Testis (tissue), 5 donors: ENCODE measurements around the gene ASF1B. TPM values are rescaled to one million over a fixed set of nuclear protein-coding genes. Genes with fewer than 3 reads are reported as not detected.
"Not testable (repeated sequence)": the region's sequence is repeated elsewhere in the genome, so short reads cannot be mapped to it uniquely, and the experiment has no call there.

Experiments used
- DNase-seq: peaks from one replicate; pipeline ENCODE4 v3.0.0-alpha.2; 2019
- H3K27ac ChIP-seq, 2 donors: fragments of 200-600 bp; sonication (generic); one replicate each; pipeline ENCODE4 v1.5.1; 2019
- H3K27me3 ChIP-seq: fragments of 200-600 bp; sonication (generic); one replicate; pipeline ENCODE4 v1.5.1; 2019
- H3K36me3 ChIP-seq: fragments of 200-600 bp; sonication (generic); one replicate; pipeline ENCODE4 v1.5.1; 2017; ENCODE audit warnings: low read depth; ENCODE audit errors: missing control alignments
- H3K4me1 ChIP-seq: fragments of 200-600 bp; sonication (generic); one replicate; pipeline ENCODE4 v1.5.1; 2019
- H3K4me3 ChIP-seq, 2 donors: fragments of 200-600 bp; sonication (generic); one replicate each; pipeline ENCODE4 v1.5.1; 2017 to 2019
- H3K9me3 ChIP-seq: fragments of 200-600 bp; sonication (generic); one replicate; pipeline ENCODE4 v1.5.1; 2017
- CTCF ChIP-seq, 3 experiments: fragments of 450-650 bp in 2 of 3; fragments of 200-600 bp in 1 of 3; sonication (generic) in 1 of 3; IDR thresholded peaks; one replicate each; pipeline ENCODE4 v1.5.1; 2016 to 2019; ENCODE audit warnings: antibody characterized with exemption in 3 of 3, mild to moderate bottlenecking in 2 of 3, moderate library complexity in 1 of 3
- POLR2A ChIP-seq: fragments of 450-650 bp; IDR thresholded peaks from one replicate; pipeline ENCODE4 v1.6.1; 2017; ENCODE audit warnings: antibody characterized with exemption, mild to moderate bottlenecking, moderate library complexity
- WGBS, 2 donors: methylation state at CpG; one replicate each; pipeline ENCODE4 v1.1.5; 2018; 5-methylcytosine and 5-hydroxymethylcytosine counted together
- intact Hi-C: fragments of 100-400 bp; cut with DNase I; formaldehyde crosslinking; loops from one replicate; pipeline ENCODE4 v1.15.1; 2023; ENCODE audit warnings: low total_unique reads
- long read RNA-seq, 2 donors: transcript quantifications; one replicate each; lab custom pipeline, GENCODE V29; 2026
- polyA plus RNA-seq: library from polyadenylated mRNA; stranded (reverse); fragments of 350-450 nt; fragmentation: Illumina TruSeq; extraction: RNeasy Lipid Tissue Mini Kit (QIAGEN cat#74804); gene quantifications from one replicate; pipeline ENCODE4 v1.2.3, GENCODE V29; 2014; ENCODE audit warnings: low read depth, low replicate concordance; ENCODE audit not compliant: insufficient read depth
- total RNA-seq, 2 donors: library from RNA; depleted of rRNA; stranded (reverse); fragments of >200 nt; gene quantifications; one replicate each; pipeline ENCODE4 v1.2.3, GENCODE V29; 2016

The ASF1B gene
- 10 to 100 TPM; 31.5 to 52.7 TPM for total RNA-seq
- 55.2 TPM for polyA plus RNA-seq
- long read RNA-seq, donor 1, transcript ASF1B-201 (4 exons, 2,059 nt), result major isoform, 9 of 10 reads
- long read RNA-seq, donor 1, partial matches to known transcripts, result 0 of 10 reads
- long read RNA-seq, donor 1, other reads (novel, unspliced or antisense), result 0 of 10 reads
- long read RNA-seq, donor 2, transcript ASF1B-201 (4 exons, 2,059 nt), result major isoform, 6 of 7 reads
- long read RNA-seq, donor 2, partial matches to known transcripts, result 0 of 7 reads
- long read RNA-seq, donor 2, other reads (novel, unspliced or antisense), result 0 of 7 reads

GRCh38 chr19:14136509-14137281, at the start of gene ASF1B:
Gene ASF1B, minus strand, starts transcription at chr19:14136589. Its CDS starts 133 bp downstream, at chr19:14136456.
- H3K4me3 ChIP-seq, result peak within 1 kb of the TSS; percentile 68 to 83
- H3K27ac ChIP-seq, result peak within 1 kb of the TSS; percentile 91 to 92
- WGBS, 2 donors, result 0 to 1% methylated on average over 10 to 75 of the region's 78 CpGs
- intact Hi-C loops, result no loop called here
- no peak for TF ChIP-seq POLR2A
- peak; percentile 74 to 96 (median 95) for TF ChIP-seq CTCF (IDR thresholded peaks at IDR 0.05)
- no peaks in the 10 kb centered on the region for H3K36me3 ChIP-seq
- peaks cover 25% of the 10 kb centered on the region for H3K4me1 ChIP-seq
- no peaks in the 10 kb centered on the region for H3K9me3 ChIP-seq
- peak; percentile 100 for DNase-seq
- H3K27me3 ChIP-seq, result no peaks in the 10 kb centered on the region

- H3K27ac ChIP-seq, H3K27me3 ChIP-seq, H3K9me3 ChIP-seq, intact Hi-C loops, H3K36me3 ChIP-seq, DNase-seq, H3K4me3 ChIP-seq, H3K4me1 ChIP-seq: not testable (repeated sequence)
- 94 to 95% methylated on average over 1 of the region's 1 CpG for WGBS, 2 donors
Measured at GRCh38 chr19:14185691-14186090, 49.3 kb upstream of the ASF1B start.

GRCh38 chr19:14185158-14185557, 48.8 kb upstream of the ASF1B start:
- no peak for TF ChIP-seq CTCF (IDR thresholded peaks at IDR 0.05)
- TF ChIP-seq POLR2A, result no peak
- WGBS, 2 donors, result 96 to 98% methylated on average over 5 of the region's 5 CpGs
- Histone ChIP-seq H3K27me3 (no peaks in the 10 kb centered on the region), H3K36me3 (no peaks in the 10 kb centered on the region), H3K27ac (no peak overlapping the region), H3K4me3 (no peak overlapping the region), H3K9me3 (no peaks in the 10 kb centered on the region), H3K4me1 (no peaks in the 10 kb centered on the region)
- DNase-seq, result no peak
- intact Hi-C loops, result no loop called here

- Histone ChIP-seq H3K36me3 (no peaks in the 10 kb centered on the region), H3K4me1 (no peaks in the 10 kb centered on the region), H3K9me3 (no peaks in the 10 kb centered on the region), H3K27ac (no peak overlapping the region), H3K27me3 (no peaks in the 10 kb centered on the region), H3K4me3 (no peak overlapping the region)
- 76 to 83% methylated on average over 10 to 14 of the region's 14 CpGs for whole genome bisulfite sequencing, 2 donors
- intact Hi-C loops, result no loop called here
- TF ChIP-seq POLR2A (no peak), CTCF (IDR thresholded peaks at IDR 0.05) (no peak)
- no peak for DNase-seq
Measured at GRCh38 chr19:14183741-14184350, 47.5 kb upstream of the ASF1B start.

GRCh38 chr19:14182476-14182875, 46.1 kb upstream of the ASF1B start:
- TF ChIP-seq POLR2A, result no peak
- TF ChIP-seq CTCF (IDR thresholded peaks at IDR 0.05), result no peak
- WGBS, 2 donors, result 85 to 93% methylated on average over 5 to 8 of the region's 8 CpGs
- intact Hi-C loops, result no loop called here

More at GRCh38 chr19:14182476-14182875, 46.1 kb upstream of the ASF1B start:
- no peaks in the 10 kb centered on the region for H3K9me3 ChIP-seq
- no peak overlapping the region for H3K27ac ChIP-seq
- no peaks in the 10 kb centered on the region for H3K4me1 ChIP-seq
- no peak for DNase-seq
- no peaks in the 10 kb centered on the region for H3K36me3 ChIP-seq
- H3K4me3 ChIP-seq, result no peak overlapping the region
- H3K27me3 ChIP-seq, result no peaks in the 10 kb centered on the region
